PC-3 (cell line): ENCODE data around the gene PSMB9.

Experiments used
- CTCF ChIP-seq: fragments of 300-600 bp; sonication (generic); conservative IDR thresholded peaks from 2 replicates; pipeline ENCODE4 v1.5.1; 2017; ENCODE audit warnings: antibody characterized with exemption, low read depth, mild to moderate bottlenecking, low read length
- EZH2 ChIP-seq: fragments of 300-600 bp; sonication (generic); IDR thresholded peaks from one replicate; pipeline ENCODE4 v1.6.1; 2017; ENCODE audit warnings: antibody characterized with exemption, mild to moderate bottlenecking, low read length; ENCODE audit not compliant: unreplicated experiment
- EZH2phosphoT487 ChIP-seq: fragments of 300-600 bp; sonication (generic); IDR thresholded peaks from 2 replicates; pipeline ENCODE4 v1.6.1; 2018; ENCODE audit warnings: mild to moderate bottlenecking, antibody characterized with exemption, low read length, borderline replicate concordance

- no peak for TF ChIP-seq CTCF
- TF ChIP-seq EZH2, result no peak
- no peak for TF ChIP-seq EZH2phosphoT487
Measured at GRCh38 chr6:32882879-32883250, 28.9 kb downstream of the PSMB9 start.
